Sigmoid colon (tissue), 4 donors: ENCODE results near the gene VPS33B.

ENCODE experiments used
- CTCF ChIP-seq, 4 experiments: fragments of 450-650 bp in 3 of 4; fragments of 200-600 bp in 1 of 4; IDR thresholded peaks; one replicate each; pipeline ENCODE4 v1.5.1; 2016 to 2019; ENCODE audit warnings: antibody characterized with exemption in 4 of 4, mild to moderate bottlenecking in 3 of 4, moderate library complexity in 2 of 4
- POLR2A ChIP-seq, 2 donors: fragments of 450-650 bp; IDR thresholded peaks; one replicate each; pipeline ENCODE4 v1.6.1; 2016; ENCODE audit warnings: antibody characterized with exemption in 2 of 2, mild to moderate bottlenecking in 2 of 2, moderate library complexity in 2 of 2
- POLR2AphosphoS5 ChIP-seq, 4 donors: sonication (generic); formaldehyde crosslinking; IDR thresholded peaks; one replicate each; pipeline ENCODE4 v1.6.1; 2017; ENCODE audit warnings: antibody characterized with exemption in 4 of 4

DNA sequence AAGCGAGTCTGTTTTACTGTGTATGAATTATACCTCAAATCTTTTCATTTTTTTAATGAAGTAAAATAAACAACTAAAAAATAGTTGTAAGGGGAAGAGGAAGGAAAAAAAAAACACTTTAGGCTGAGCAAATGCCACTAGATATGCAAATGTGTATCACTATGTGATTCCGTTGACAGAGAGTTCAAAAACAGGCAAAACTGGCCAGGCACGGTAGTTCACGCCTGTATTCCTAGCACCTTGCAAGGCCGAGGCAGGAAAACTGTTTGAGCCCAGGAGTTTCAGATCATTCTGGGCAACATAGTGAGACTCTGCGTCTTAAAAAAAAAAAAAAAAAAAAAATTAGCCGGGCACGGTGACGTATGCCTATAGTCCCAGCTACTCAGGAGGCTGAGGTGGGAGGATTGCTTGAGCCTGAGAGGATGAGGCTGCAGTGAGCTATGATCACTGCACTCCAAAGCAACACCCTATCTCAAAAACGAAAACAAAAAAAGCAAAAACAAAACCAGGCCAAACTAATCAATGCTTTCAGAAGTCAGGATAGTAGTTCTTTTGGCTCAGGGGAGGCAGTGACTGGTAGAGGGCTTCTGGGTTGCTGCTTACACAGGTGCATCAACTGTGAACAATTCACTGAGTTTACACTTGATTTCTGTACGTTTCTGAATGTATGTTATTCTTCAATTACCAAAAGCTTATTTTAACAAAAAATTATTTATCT, 35.4 kb downstream of the VPS33B start:
- TF ChIP-seq CTCF (IDR thresholded peaks at IDR 0.05): no peak
- TF ChIP-seq POLR2AphosphoS5 (IDR thresholded peaks at IDR 0.05): no peak
- TF ChIP-seq POLR2A (IDR thresholded peaks at IDR 0.05): no peak
